PC-3 (cell line): ENCODE measurements around the gene ZFAND4.

Experiments used
- CTCF ChIP-seq: fragments of 300-600 bp; sonication (generic); conservative IDR thresholded peaks from 2 replicates; pipeline ENCODE4 v1.5.1; 2017; ENCODE audit warnings: antibody characterized with exemption, low read depth, mild to moderate bottlenecking, low read length
- EZH2 ChIP-seq: fragments of 300-600 bp; sonication (generic); IDR thresholded peaks from one replicate; pipeline ENCODE4 v1.6.1; 2017; ENCODE audit warnings: antibody characterized with exemption, mild to moderate bottlenecking, low read length; ENCODE audit not compliant: unreplicated experiment

DNA sequence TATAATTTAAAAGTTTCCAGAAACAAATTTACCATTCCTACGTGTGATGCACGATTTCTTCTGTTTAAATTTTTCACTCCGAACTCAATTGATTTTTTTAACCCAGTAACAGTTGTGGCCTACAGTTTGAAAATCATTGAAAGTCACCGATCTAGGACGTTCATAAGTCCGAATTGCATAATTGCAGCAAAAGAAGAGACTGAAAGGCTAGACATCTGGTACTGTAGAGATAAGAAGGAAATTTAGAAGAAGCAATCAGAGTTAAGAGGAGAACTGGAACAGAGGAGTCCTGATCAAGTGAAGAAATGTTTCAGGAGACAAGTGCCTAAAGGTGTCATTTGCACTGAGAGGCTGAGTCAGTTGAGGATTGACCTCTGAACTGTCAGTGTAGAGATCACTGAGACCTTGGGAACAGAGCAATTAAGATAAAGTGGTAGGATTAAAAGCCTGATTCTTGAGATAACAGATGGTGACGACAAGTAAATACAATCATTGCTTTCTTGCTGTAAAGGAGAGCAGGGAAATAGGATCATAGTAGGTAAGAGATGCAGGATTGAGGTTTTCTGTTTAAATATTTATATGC, 73.5 kb downstream of the ZFAND4 start:
- no peak for TF ChIP-seq CTCF
- TF ChIP-seq EZH2: no peak
